Ovary (tissue), 3 donors: ENCODE data around the gene IMMT.

Source experiments
- CTCF ChIP-seq, 3 donors: fragments of 450-650 bp in 2 of 3; fragments of 200-600 bp in 1 of 3; IDR thresholded peaks; one replicate each; pipeline versions ENCODE4 v1.5.1 to v1.8.0; 2016 to 2022; ENCODE audit warnings: antibody characterized with exemption in 3 of 3, mild to moderate bottlenecking in 1 of 3
- POLR2A ChIP-seq: fragments of 450-650 bp; IDR thresholded peaks from one replicate; pipeline ENCODE4 v1.6.1; 2017; ENCODE audit warnings: antibody characterized with exemption, mild to moderate bottlenecking, moderate library complexity
- donor health status: DM: no; HTN: no; CAD: no.

GRCh38 chr2:86157009-86157556 is 38.2 kb downstream of the IMMT start:
- no peak for TF ChIP-seq CTCF (IDR thresholded peaks at IDR 0.05)
- no peak for TF ChIP-seq POLR2A
